ENCODE results near the gene DNAH11. TPM values are rescaled to one million over a fixed set of nuclear protein-coding genes. Genes with fewer than 3 reads are reported as not detected.

DNAH11 gene
- total and polyA plus RNA-seq, 2 of the 4 experiments (the other 2 are of a cell fraction), result not detected

GRCh38 chr7:21920936-21921335 lies 378.1 kb downstream of the DNAH11 start:
- in situ Hi-C loops (cut with MboI; ENCODE audit: low sequenced_read_pairs) (no loop called here), dilution Hi-C loops (cut with HindIII; ENCODE audit: low sequenced_read_pairs, unreplicated experiment) (no loop called here), intact Hi-C loops (cut with micrococcal nuclease) (no loop called here)
- H3K56ac ChIP-seq (ENCODE audit: extremely low read depth, insufficient read depth, low read length), result no peak overlapping the region
- no peaks in the 10 kb centered on the region for H3K4me1 ChIP-seq (ENCODE audit: control insufficient read depth, insufficient read depth, low read length)
- no peak overlapping the region for H4K8ac ChIP-seq (ENCODE audit: low read depth in 2 of 2, low read length in 2 of 2)
- no TSS peak for BruUV-seq (replicated peaks)
- no peak for ATAC-seq (ENCODE audit: low read depth)
- no peak overlapping the region for H4K91ac ChIP-seq (ENCODE audit: insufficient read depth, low read depth, low read length)
- H3K23ac ChIP-seq (ENCODE audit: low read depth, low read length), result no peak overlapping the region
- no peaks in the 10 kb centered on the region for H3K9me1 ChIP-seq (ENCODE audit: insufficient read depth, low read length)
- H3K4ac ChIP-seq (ENCODE audit: low read depth, low read length), result no peak overlapping the region
- no peaks in the 10 kb centered on the region for H4K20me1 ChIP-seq (ENCODE audit: insufficient read depth, low read length)
- 0 out of 2 replicates have a peak, but pooled peaks cover 2% of the 10 kb centered on the region for H3K36me3 ChIP-seq (ENCODE audit: control insufficient read depth, insufficient read depth, low read length)
- H2BK15ac ChIP-seq (ENCODE audit: low read depth, low read length), result no peak overlapping the region
- peaks cover 17 to 20% of the 10 kb centered on the region in 2 experiments; a peak in 3 of 4 replicates for H3K79me1 ChIP-seq (ENCODE audit: low read depth in 1 of 2, low read length in 2 of 2)
- H4K5ac ChIP-seq (ENCODE audit: low read depth, low read length), result no peak overlapping the region
- H3K27ac ChIP-seq (ENCODE audit: insufficient read depth, low read length), result no peak overlapping the region
- H2BK5ac ChIP-seq (ENCODE audit: low read depth, low read length, poor library complexity, severe bottlenecking), result no peak overlapping the region
- H2BK120ac ChIP-seq (ENCODE audit: low read depth, low read length), result no peak overlapping the region
- H3K14ac ChIP-seq (replicated peaks; ENCODE audit: low read depth, low read length), result no peak overlapping the region
- H3K27me3 ChIP-seq (ENCODE audit: control insufficient read depth, insufficient read depth, low read length), result no peaks in the 10 kb centered on the region
- no peak overlapping the region for H3K9ac ChIP-seq (ENCODE audit: low read depth, low read length)
- TF ChIP-seq NFE2L2 (IDR thresholded peaks at IDR 0.05; ENCODE audit: low read depth, low read length) (no peak), ELK1 (IDR thresholded peaks at IDR 0.05; ENCODE audit: borderline replicate concordance, low read depth, low read length) (no peak), SMC3 (IDR thresholded peaks at IDR 0.05; ENCODE audit: low read depth, low read length) (no peak)
- WGBS, 2 experiments (ENCODE audit: extremely low coverage in 2 of 2, insufficient read length in 1 of 2), result no CpG with 5 or more reads among the region's 3 CpGs
- no peak overlapping the region for H3K18ac ChIP-seq (ENCODE audit: low read depth, low read length)
- POLR2A ChIA-PET (ENCODE audit: unreplicated experiment), result no interaction called here
- no peak overlapping the region for H2BK20ac ChIP-seq (ENCODE audit: low read depth, low read length)
- H3K4me3 ChIP-seq (ENCODE audit: insufficient read depth, low read depth, low read length), result no peak overlapping the region
- H2AK9ac ChIP-seq (replicated peaks; ENCODE audit: low read depth, low read length, poor library complexity), result no peak overlapping the region
- no peaks in the 10 kb centered on the region for H3K9me3 ChIP-seq (ENCODE audit: control insufficient read depth, insufficient read depth, low read length)
- DNase-seq, result no peak
- H2AK5ac ChIP-seq (ENCODE audit: low read depth, low read length), result no peak overlapping the region
- no peak overlapping the region for H3K4me2 ChIP-seq (ENCODE audit: low read depth, low read length)
- no peak overlapping the region for H2AFZ ChIP-seq (replicated peaks; ENCODE audit: low read length, poor library complexity)
- CTCF ChIA-PET, result interaction anchor here (0.6 kb wide), 1 partner anchor 46 kb away, joined by 3 read pairs; no protein-coding TSS in a partner anchor

Data from IMR-90 (cell line).